Measurements from ENCODE around the gene LEP.

DNA sequence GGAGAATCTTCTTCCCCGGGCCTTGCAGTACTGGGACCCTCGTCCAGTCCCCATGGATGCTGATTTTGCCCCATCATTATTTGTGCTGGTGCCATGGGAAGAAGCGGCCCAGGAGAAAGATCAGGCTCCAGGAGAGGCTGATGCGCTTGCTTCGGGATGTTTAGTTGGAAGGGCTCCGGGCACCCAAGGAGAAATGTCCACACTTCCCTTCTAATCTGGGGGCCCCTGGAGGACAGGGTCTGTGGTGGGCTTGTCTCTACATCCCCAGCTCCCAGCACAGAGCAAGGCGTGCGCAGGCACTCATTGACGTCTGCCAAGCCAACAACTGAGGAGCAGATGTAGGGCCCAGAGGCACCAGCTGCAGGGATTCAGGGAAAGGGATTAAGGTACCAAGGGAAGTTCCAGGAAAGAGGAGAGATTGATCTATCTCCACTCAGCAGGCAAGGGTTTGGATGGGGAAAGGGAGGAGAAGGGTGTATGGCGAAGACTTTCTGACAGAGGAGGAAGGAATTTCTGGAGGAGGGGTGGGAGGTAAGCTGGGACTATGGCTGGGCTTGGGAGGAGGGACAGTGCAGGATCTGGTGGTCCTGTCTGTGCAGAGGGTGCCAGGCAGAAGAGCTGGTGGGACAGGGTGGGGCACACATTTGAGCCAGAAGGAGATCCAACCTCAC is 38.7 kb upstream of the LEP start:
- TF ChIP-seq, protein P1, sequence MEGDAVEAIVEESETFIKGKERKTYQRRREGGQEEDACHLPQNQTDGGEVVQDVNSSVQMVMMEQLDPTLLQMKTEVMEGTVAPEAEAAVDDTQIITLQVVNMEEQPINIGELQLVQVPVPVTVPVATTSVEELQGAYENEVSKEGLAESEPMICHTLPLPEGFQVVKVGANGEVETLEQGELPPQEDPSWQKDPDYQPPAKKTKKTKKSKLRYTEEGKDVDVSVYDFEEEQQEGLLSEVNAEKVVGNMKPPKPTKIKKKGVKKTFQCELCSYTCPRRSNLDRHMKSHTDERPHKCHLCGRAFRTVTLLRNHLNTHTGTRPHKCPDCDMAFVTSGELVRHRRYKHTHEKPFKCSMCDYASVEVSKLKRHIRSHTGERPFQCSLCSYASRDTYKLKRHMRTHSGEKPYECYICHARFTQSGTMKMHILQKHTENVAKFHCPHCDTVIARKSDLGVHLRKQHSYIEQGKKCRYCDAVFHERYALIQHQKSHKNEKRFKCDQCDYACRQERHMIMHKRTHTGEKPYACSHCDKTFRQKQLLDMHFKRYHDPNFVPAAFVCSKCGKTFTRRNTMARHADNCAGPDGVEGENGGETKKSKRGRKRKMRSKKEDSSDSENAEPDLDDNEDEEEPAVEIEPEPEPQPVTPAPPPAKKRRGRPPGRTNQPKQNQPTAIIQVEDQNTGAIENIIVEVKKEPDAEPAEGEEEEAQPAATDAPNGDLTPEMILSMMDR (IDR thresholded peaks at IDR 0.05), result no peak
- TF ChIP-seq POLR2A (IDR thresholded peaks at IDR 0.05), result no peak

Measured in uterus (tissue), 2 donors.